ENCODE measurements around the gene CAPNS1.
A peak's percentile ranks its signal among the peaks of the same experiment; 100 is the strongest.

- TF ChIP-seq CTCF (IDR thresholded peaks at IDR 0.05), result peak in 1 of 7 experiments; percentile 4
- peak in 2 of 3 donors; percentile 74 to 77 for TF ChIP-seq POLR2A (IDR thresholded peaks at IDR 0.05)
Measured at GRCh38 chr19:36114721-36115452, 25.0 kb upstream of the CAPNS1 start, which contains the start of gene POLR2I.
